ENCODE results near the gene SLC25A53.

DNA sequence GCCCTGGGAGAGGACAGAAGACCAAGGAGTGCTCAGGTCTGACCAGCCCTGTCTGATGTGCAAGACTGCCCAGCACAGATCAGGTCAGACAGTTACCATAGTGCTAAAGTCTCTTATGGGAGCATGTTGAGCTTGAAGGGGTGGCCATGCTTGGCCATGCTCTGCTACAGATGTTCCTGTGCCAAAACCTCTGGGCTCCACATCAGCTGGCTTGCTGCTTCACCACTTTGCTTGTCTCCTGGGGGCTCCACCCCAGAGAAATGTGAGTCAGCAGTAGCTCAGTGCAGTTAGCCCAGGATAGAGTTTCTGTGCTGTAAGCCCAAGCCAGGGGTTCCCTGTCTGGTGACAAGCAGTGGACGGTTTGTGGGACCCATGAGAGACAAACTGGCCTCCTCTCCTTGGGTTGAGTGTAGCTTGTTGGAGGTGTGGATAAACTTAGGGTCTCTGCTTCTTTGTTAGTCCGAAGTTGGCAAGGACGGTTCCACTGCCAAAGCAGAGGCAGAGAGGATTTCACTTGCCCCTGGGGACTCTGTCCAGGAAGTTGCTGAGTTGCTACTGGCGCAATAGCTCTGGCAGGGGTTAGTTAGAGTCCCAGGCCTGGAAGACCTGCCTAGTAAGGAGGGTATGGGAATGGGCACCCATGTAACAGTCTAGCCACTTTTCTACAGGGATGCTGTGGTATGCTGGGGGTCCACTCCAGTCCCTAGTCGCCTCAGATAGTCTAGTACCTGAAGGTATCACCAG lies 72.1 kb downstream of the SLC25A53 start:
- TF ChIP-seq CTCF (tag by site-specific recombination; IDR thresholded peaks at IDR 0.05) (no peak), YY1 (tag by site-specific recombination; IDR thresholded peaks at IDR 0.05) (no peak)
- TF ChIP-seq, protein P1, sequence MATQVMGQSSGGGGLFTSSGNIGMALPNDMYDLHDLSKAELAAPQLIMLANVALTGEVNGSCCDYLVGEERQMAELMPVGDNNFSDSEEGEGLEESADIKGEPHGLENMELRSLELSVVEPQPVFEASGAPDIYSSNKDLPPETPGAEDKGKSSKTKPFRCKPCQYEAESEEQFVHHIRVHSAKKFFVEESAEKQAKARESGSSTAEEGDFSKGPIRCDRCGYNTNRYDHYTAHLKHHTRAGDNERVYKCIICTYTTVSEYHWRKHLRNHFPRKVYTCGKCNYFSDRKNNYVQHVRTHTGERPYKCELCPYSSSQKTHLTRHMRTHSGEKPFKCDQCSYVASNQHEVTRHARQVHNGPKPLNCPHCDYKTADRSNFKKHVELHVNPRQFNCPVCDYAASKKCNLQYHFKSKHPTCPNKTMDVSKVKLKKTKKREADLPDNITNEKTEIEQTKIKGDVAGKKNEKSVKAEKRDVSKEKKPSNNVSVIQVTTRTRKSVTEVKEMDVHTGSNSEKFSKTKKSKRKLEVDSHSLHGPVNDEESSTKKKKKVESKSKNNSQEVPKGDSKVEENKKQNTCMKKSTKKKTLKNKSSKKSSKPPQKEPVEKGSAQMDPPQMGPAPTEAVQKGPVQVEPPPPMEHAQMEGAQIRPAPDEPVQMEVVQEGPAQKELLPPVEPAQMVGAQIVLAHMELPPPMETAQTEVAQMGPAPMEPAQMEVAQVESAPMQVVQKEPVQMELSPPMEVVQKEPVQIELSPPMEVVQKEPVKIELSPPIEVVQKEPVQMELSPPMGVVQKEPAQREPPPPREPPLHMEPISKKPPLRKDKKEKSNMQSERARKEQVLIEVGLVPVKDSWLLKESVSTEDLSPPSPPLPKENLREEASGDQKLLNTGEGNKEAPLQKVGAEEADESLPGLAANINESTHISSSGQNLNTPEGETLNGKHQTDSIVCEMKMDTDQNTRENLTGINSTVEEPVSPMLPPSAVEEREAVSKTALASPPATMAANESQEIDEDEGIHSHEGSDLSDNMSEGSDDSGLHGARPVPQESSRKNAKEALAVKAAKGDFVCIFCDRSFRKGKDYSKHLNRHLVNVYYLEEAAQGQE (tag by site-specific recombination; IDR thresholded peaks at IDR 0.05), result no peak

All from HEK293 (cell line).